K562 (cell line): ENCODE results near the gene EXOSC9. TPM values are rescaled to one million over a fixed set of nuclear protein-coding genes. Genes with fewer than 3 reads are reported as not detected.

Experiments
- ETV1 ChIP-seq: fragments of 450-650 bp; conservative IDR thresholded peaks from 2 replicates; pipeline ENCODE4 v1.6.1; 2016; ENCODE audit warnings: missing genetic modification characterization, control low read depth, low read depth, missing compliant biosample characterization
- EWSR1 ChIP-seq: fragments of 450-650 bp; IDR thresholded peaks from 2 replicates; pipeline ENCODE4 v1.6.1; 2018; ENCODE audit warnings: borderline replicate concordance, mild to moderate bottlenecking, low read depth, moderate library complexity; ENCODE audit not compliant: partially characterized antibody
- FOXP1 ChIP-seq: sonication (generic); formaldehyde crosslinking; IDR thresholded peaks from 2 replicates; pipeline ENCODE4 v1.8.0; 2022; ENCODE audit warnings: mild to moderate bottlenecking, missing genetic modification reagents
- MXI1 ChIP-seq: IDR thresholded peaks from 2 replicates; pipeline ENCODE4 v1.6.1; 2011; ENCODE audit warnings: low read depth, mild to moderate bottlenecking, improper control_type of control experiment, low read length
- PHF21A ChIP-seq: fragments of 450-650 bp; IDR thresholded peaks from 2 replicates; pipeline ENCODE4 v1.6.1; 2017; ENCODE audit warnings: low read depth, borderline replicate concordance
- ZBTB17 ChIP-seq: fragments of 450-650 bp; formaldehyde crosslinking; IDR thresholded peaks from 2 replicates; pipeline ENCODE4 v1.4.0; 2020; ENCODE audit warnings: mild to moderate bottlenecking
- ZNF184 ChIP-seq: sonication (generic); formaldehyde crosslinking; IDR thresholded peaks from 2 replicates; pipeline ENCODE4 v1.5.0; 2020; ENCODE audit warnings: missing genetic modification reagents
- polyA plus RNA-seq, 8 experiments: library from polyadenylated mRNA; depleted of rRNA in 4 of 8; stranded (reverse) in 5 of 8; unstranded in 3 of 8; fragments of >200 nt; fragmentation: Nextera tagmentation in 2 of 8; fragmentation: Illumina TruSeq in 1 of 8; extraction: Ambion mirVana in 2 of 8; extraction: Trizol in 1 of 8; gene quantifications; 2 replicates each; pipeline versions ENCODE4 v1.2.1 to v1.2.3, GENCODE V29; 2011 to 2014; ENCODE audit warnings: inconsistent platforms in 1 of 8, missing spikeins in 1 of 8
- total RNA-seq, 7 experiments: library from RNA; depleted of rRNA in 6 of 7; stranded (reverse); fragments of >200 nt in 6 of 7; fragmentation: Illumina TruSeq in 2 of 7; extraction: Trizol in 2 of 7; gene quantifications; 2 replicates each; pipeline versions ENCODE4 v1.2.1 to v1.2.3, GENCODE V29; 2011 to 2021; ENCODE audit warnings: low replicate concordance in 1 of 7
- TF ChIP-seq, protein P1 (sequence below): sonication (generic); formaldehyde crosslinking; IDR thresholded peaks from 2 replicates; pipeline ENCODE4 v1.8.0; 2022; ENCODE audit warnings: mild to moderate bottlenecking, missing genetic modification reagents
- TF ChIP-seq, protein P2 (sequence below): fragments of 250-450 bp; sonication (Bioruptor Pico); IDR thresholded peaks from 2 replicates; pipeline ENCODE4 v1.8.0; 2022; ENCODE audit warnings: inconsistent platforms
- TF ChIP-seq, protein P3 (sequence below), 2 experiments: fragments of 450-650 bp in 1 of 2; sonication (generic) in 1 of 2; formaldehyde crosslinking in 1 of 2; IDR thresholded peaks; 2 replicates each; pipeline versions ENCODE4 v1.7.1 to v1.9.0; 2016 to 2022; ENCODE audit warnings: inconsistent platforms in 1 of 2, mild to moderate bottlenecking in 1 of 2, missing genetic modification reagents in 1 of 2
- TF ChIP-seq, protein P4 (sequence below): fragments of 450-650 bp; IDR thresholded peaks from 2 replicates; pipeline ENCODE4 v1.6.1; 2018; ENCODE audit warnings: mild to moderate bottlenecking, low read depth; ENCODE audit not compliant: partially characterized antibody
- TF ChIP-seq, protein P5 (sequence below), 2 experiments: fragments of 450-650 bp; conservative IDR thresholded peaks; 2 replicates each; pipeline ENCODE4 v1.6.1; 2017; ENCODE audit warnings: mild to moderate bottlenecking in 2 of 2, moderate library complexity in 2 of 2

EXOSC9 gene
- total and polyA plus RNA-seq, 9 of the 15 experiments (the other 6 are each of a cell fraction or from before 2014, with no cell fraction given), result 64.7 to 166 (median 115) TPM

DNA sequence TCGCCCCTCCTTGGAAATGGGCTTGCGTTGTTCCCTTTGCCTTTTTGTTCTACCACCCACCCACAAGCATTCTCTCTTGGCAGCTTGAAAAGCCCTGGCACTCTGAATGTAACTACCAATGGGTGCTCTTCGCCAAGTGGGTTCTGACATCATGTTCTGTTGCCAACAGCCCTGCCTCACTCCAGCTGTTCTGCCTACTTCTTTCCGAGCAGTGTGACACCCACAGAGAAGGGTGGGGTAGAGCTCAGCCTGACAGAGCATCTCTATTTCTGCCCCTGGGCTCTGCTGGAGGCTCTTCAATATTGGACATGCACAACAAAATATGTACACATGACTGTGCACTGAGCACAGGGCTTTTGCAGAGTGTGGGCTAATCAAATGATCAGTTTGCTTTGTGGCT, 15.6 kb upstream of the EXOSC9 start (continued):
- TF ChIP-seq, protein P1, sequence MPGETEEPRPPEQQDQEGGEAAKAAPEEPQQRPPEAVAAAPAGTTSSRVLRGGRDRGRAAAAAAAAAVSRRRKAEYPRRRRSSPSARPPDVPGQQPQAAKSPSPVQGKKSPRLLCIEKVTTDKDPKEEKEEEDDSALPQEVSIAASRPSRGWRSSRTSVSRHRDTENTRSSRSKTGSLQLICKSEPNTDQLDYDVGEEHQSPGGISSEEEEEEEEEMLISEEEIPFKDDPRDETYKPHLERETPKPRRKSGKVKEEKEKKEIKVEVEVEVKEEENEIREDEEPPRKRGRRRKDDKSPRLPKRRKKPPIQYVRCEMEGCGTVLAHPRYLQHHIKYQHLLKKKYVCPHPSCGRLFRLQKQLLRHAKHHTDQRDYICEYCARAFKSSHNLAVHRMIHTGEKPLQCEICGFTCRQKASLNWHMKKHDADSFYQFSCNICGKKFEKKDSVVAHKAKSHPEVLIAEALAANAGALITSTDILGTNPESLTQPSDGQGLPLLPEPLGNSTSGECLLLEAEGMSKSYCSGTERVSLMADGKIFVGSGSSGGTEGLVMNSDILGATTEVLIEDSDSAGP (CRISPR knock-in tag), result no peak
- no peak for TF ChIP-seq ETV1 (tag)
- TF ChIP-seq, protein P2, sequence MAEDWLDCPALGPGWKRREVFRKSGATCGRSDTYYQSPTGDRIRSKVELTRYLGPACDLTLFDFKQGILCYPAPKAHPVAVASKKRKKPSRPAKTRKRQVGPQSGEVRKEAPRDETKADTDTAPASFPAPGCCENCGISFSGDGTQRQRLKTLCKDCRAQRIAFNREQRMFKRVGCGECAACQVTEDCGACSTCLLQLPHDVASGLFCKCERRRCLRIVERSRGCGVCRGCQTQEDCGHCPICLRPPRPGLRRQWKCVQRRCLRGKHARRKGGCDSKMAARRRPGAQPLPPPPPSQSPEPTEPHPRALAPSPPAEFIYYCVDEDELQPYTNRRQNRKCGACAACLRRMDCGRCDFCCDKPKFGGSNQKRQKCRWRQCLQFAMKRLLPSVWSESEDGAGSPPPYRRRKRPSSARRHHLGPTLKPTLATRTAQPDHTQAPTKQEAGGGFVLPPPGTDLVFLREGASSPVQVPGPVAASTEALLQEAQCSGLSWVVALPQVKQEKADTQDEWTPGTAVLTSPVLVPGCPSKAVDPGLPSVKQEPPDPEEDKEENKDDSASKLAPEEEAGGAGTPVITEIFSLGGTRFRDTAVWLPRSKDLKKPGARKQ (CRISPR knock-in tag), result no peak
- TF ChIP-seq, protein P3, sequence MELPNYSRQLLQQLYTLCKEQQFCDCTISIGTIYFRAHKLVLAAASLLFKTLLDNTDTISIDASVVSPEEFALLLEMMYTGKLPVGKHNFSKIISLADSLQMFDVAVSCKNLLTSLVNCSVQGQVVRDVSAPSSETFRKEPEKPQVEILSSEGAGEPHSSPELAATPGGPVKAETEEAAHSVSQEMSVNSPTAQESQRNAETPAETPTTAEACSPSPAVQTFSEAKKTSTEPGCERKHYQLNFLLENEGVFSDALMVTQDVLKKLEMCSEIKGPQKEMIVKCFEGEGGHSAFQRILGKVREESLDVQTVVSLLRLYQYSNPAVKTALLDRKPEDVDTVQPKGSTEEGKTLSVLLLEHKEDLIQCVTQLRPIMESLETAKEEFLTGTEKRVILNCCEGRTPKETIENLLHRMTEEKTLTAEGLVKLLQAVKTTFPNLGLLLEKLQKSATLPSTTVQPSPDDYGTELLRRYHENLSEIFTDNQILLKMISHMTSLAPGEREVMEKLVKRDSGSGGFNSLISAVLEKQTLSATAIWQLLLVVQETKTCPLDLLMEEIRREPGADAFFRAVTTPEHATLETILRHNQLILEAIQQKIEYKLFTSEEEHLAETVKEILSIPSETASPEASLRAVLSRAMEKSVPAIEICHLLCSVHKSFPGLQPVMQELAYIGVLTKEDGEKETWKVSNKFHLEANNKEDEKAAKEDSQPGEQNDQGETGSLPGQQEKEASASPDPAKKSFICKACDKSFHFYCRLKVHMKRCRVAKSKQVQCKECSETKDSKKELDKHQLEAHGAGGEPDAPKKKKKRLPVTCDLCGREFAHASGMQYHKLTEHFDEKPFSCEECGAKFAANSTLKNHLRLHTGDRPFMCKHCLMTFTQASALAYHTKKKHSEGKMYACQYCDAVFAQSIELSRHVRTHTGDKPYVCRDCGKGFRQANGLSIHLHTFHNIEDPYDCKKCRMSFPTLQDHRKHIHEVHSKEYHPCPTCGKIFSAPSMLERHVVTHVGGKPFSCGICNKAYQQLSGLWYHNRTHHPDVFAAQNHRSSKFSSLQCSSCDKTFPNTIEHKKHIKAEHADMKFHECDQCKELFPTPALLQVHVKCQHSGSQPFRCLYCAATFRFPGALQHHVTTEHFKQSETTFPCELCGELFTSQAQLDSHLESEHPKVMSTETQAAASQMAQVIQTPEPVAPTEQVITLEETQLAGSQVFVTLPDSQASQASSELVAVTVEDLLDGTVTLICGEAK (IDR thresholded peaks at IDR 0.05), result no peak
- TF ChIP-seq, protein P3 (CRISPR knock-in tag; IDR thresholded peaks at IDR 0.05), result no peak
- TF ChIP-seq FOXP1 (CRISPR knock-in tag), result no peak
- TF ChIP-seq, protein P4, sequence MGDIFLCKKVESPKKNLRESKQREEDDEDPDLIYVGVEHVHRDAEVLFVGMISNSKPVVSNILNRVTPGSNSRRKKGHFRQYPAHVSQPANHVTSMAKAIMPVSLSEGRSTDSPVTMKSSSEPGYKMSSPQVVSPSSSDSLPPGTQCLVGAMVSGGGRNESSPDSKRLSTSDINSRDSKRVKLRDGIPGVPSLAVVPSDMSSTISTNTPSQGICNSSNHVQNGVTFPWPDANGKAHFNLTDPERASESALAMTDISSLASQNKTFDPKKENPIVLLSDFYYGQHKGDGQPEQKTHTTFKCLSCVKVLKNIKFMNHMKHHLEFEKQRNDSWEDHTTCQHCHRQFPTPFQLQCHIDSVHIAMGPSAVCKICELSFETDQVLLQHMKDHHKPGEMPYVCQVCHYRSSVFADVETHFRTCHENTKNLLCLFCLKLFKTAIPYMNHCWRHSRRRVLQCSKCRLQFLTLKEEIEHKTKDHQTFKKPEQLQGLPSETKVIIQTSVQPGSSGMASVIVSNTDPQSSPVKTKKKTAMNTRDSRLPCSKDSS, result no peak
- TF ChIP-seq EWSR1, result no peak
- TF ChIP-seq MXI1, result no peak
- TF ChIP-seq PHF21A, result no peak
- TF ChIP-seq, protein P5, sequence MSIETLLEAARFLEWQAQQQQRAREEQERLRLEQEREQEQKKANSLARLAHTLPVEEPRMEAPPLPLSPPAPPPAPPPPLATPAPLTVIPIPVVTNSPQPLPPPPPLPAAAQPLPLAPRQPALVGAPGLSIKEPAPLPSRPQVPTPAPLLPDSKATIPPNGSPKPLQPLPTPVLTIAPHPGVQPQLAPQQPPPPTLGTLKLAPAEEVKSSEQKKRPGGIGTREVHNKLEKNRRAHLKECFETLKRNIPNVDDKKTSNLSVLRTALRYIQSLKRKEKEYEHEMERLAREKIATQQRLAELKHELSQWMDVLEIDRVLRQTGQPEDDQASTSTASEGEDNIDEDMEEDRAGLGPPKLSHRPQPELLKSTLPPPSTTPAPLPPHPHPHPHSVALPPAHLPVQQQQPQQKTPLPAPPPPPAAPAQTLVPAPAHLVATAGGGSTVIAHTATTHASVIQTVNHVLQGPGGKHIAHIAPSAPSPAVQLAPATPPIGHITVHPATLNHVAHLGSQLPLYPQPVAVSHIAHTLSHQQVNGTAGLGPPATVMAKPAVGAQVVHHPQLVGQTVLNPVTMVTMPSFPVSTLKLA (conservative IDR thresholded peaks at IDR 0.05), result no peak
- no peak for TF ChIP-seq ZBTB17 (CRISPR knock-in tag)
- TF ChIP-seq ZNF184 (CRISPR knock-in tag), result no peak
